ENCODE data around the gene ARL14.

GRCh38 chr3:160668454-160668853 is 8.5 kb upstream of the ARL14 start:
- TF ChIP-seq, protein P1, sequence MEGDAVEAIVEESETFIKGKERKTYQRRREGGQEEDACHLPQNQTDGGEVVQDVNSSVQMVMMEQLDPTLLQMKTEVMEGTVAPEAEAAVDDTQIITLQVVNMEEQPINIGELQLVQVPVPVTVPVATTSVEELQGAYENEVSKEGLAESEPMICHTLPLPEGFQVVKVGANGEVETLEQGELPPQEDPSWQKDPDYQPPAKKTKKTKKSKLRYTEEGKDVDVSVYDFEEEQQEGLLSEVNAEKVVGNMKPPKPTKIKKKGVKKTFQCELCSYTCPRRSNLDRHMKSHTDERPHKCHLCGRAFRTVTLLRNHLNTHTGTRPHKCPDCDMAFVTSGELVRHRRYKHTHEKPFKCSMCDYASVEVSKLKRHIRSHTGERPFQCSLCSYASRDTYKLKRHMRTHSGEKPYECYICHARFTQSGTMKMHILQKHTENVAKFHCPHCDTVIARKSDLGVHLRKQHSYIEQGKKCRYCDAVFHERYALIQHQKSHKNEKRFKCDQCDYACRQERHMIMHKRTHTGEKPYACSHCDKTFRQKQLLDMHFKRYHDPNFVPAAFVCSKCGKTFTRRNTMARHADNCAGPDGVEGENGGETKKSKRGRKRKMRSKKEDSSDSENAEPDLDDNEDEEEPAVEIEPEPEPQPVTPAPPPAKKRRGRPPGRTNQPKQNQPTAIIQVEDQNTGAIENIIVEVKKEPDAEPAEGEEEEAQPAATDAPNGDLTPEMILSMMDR (optimal IDR thresholded peaks at IDR 0.05 in 1 of 3, IDR thresholded peaks at IDR 0.05 in 1 of 3, conservative IDR thresholded peaks at IDR 0.05 in 1 of 3; ENCODE audit: extremely low read depth in 1 of 3, insufficient read depth in 2 of 3, low read length in 3 of 3), result no peak
- no peak for TF ChIP-seq EZH2 (IDR thresholded peaks at IDR 0.05; ENCODE audit: low read length)
